Left lung (tissue), 10 donors: ENCODE data around the gene ZNF653. TPM values are rescaled to one million over a fixed set of nuclear protein-coding genes. Genes with fewer than 3 reads are reported as not detected.

Source experiments
- ATAC-seq: fragments of 200-7000 bp; cut with Tn5 transposase; one replicate; pipeline ENCODE4 v1.9.1; 2020; ENCODE audit warnings: moderate library complexity
- DNase-seq, 4 donors: peaks; one replicate each; pipeline ENCODE4 v3.0.0-alpha.2; 2013 to 2020
- H3K27ac ChIP-seq, 2 donors: fragments of 200-600 bp; sonication (generic) in 1 of 2; one replicate each; pipeline versions ENCODE4 v1.5.0 to v1.8.0; 2020 to 2021
- H3K27me3 ChIP-seq, 2 donors: fragments of 200-600 bp; sonication (generic) in 1 of 2; one replicate each; pipeline versions ENCODE4 v1.5.0 to v1.8.0; 2020 to 2021
- H3K36me3 ChIP-seq, 2 donors: fragments of 200-600 bp; sonication (generic) in 1 of 2; one replicate each; pipeline versions ENCODE4 v1.5.0 to v1.8.0; 2020 to 2021
- H3K4me1 ChIP-seq, 2 donors: fragments of 200-600 bp; one replicate each; pipeline ENCODE4 v1.8.0; 2021
- H3K4me3 ChIP-seq, 2 donors: fragments of 200-600 bp; sonication (generic) in 1 of 2; one replicate each; pipeline versions ENCODE4 v1.5.0 to v1.8.0; 2020 to 2021; ENCODE audit warnings: mild to moderate bottlenecking in 1 of 2
- H3K9me3 ChIP-seq, 2 donors: fragments of 200-600 bp; sonication (generic) in 1 of 2; one replicate each; pipeline versions ENCODE4 v1.5.0 to v1.8.0; 2020 to 2021
- CTCF ChIP-seq, 2 donors: fragments of 200-600 bp; sonication (generic) in 1 of 2; IDR thresholded peaks; one replicate each; pipeline versions ENCODE4 v1.5.0 to v1.8.0; 2021; ENCODE audit warnings: antibody characterized with exemption in 2 of 2
- intact Hi-C, 2 donors: fragments of 100-400 bp; cut with DNase I; formaldehyde crosslinking; loops; one replicate each; pipeline versions ENCODE4 v1.11.2 to v1.14.2; 2022
- polyA plus RNA-seq, 6 donors: library from polyadenylated mRNA; unstranded; fragments of 120-200 nt; gene quantifications; one replicate each; pipeline ENCODE4 v1.2.1, GENCODE V29; 2013; ENCODE audit not compliant: insufficient read length in 6 of 6
- total RNA-seq, 2 donors: library from RNA; stranded (reverse); fragmentation: NEBNext Ultra II Directional; extraction: Animal tissue kit (Norgen Biotek cat#: 25700); gene quantifications; one replicate each; pipeline ENCODE4 v1.2.1, GENCODE V29; 2021
- donor health status: DM: no; HTN: yes; CAD: no.
- donor health status: DM: no; HTN: no; CAD: no.

The ZNF653 gene
- total and polyA plus RNA-seq, 8 donors = 7.3 to 10.1 (median 8.3) TPM

- Histone ChIP-seq H3K4me1 (peaks cover 0 to 18% of the 10 kb centered on the region in 2 donors), H3K27me3 (peaks cover 8 to 18% of the 10 kb centered on the region in 2 donors), H3K36me3 (no peaks in the 10 kb centered on the region), H3K9me3 (no peaks in the 10 kb centered on the region), H3K4me3 (no peak overlapping the region), H3K27ac (peak overlapping the region in 1 of 2 donors; percentile 62)
- no peak for DNase-seq
- no peak for TF ChIP-seq CTCF (IDR thresholded peaks at IDR 0.05)
- ATAC-seq = no peak
- intact Hi-C loops = no loop called here
Observed at GRCh38 chr19:11534948-11535347, 29.3 kb upstream of the ZNF653 start.

- no peak for DNase-seq
- H3K27me3 ChIP-seq = peaks cover 4 to 14% of the 10 kb centered on the region in 2 donors
- H3K9me3 ChIP-seq = no peaks in the 10 kb centered on the region
- peaks cover 0 to 22% of the 10 kb centered on the region in 2 donors for H3K4me1 ChIP-seq
- intact Hi-C loops = no loop called here
- ATAC-seq = no peak
- no peak overlapping the region for H3K4me3 ChIP-seq
- peak overlapping the region in 1 of 2 donors; percentile 62 for H3K27ac ChIP-seq
- H3K36me3 ChIP-seq = no peaks in the 10 kb centered on the region
- TF ChIP-seq CTCF (IDR thresholded peaks at IDR 0.05) = no peak
Observed at GRCh38 chr19:11534538-11534937, 28.9 kb upstream of the ZNF653 start.

- no peaks in the 10 kb centered on the region for H3K27me3 ChIP-seq
- H3K27ac ChIP-seq = no peak overlapping the region
- H3K36me3 ChIP-seq = no peaks in the 10 kb centered on the region
- no peak for TF ChIP-seq CTCF (IDR thresholded peaks at IDR 0.05)
- ATAC-seq (peak; percentile 2), DNase-seq (peak in 3 of 4 donors; percentile 67 to 82 (median 72))
- peaks cover 8 to 35% of the 10 kb centered on the region in 2 donors for H3K4me1 ChIP-seq
- intact Hi-C loops = no loop called here
- H3K4me3 ChIP-seq = no peak overlapping the region
- no peaks in the 10 kb centered on the region for H3K9me3 ChIP-seq
Observed at GRCh38 chr19:11530432-11530831, 24.8 kb upstream of the ZNF653 start.

GRCh38 chr19:11528551-11529341 is 23.1 kb upstream of the ZNF653 start, which contains the start of gene ECSIT:
Gene ECSIT (minus strand): TSS chr19:11529134. CDS start chr19:11519170, 9,964 bp downstream.
- DNase-seq = peak; percentile 95 to 98 (median 96)
- Histone ChIP-seq H3K27me3 (no peaks in the 10 kb centered on the region), H3K9me3 (no peaks in the 10 kb centered on the region), H3K27ac (peak within 1 kb of the TSS; percentile 82 to 84), H3K4me3 (peak within 1 kb of the TSS; percentile 69 to 96), H3K36me3 (no peaks in the 10 kb centered on the region), H3K4me1 (peaks cover 8 to 32% of the 10 kb centered on the region in 2 donors)
- peak; percentile 99 for ATAC-seq
- TF ChIP-seq CTCF (IDR thresholded peaks at IDR 0.05) = no peak
- intact Hi-C loops = no loop called here

GRCh38 chr19:11519138-11519537 is 13.5 kb upstream of the ZNF653 start:
- no peak overlapping the region for H3K4me3 ChIP-seq
- intact Hi-C loops = no loop called here
- no peak for DNase-seq
- TF ChIP-seq CTCF (IDR thresholded peaks at IDR 0.05) = no peak
- no peaks in the 10 kb centered on the region for H3K9me3 ChIP-seq
- H3K27ac ChIP-seq = no peak overlapping the region
- no peak for ATAC-seq
- H3K27me3 ChIP-seq = no peaks in the 10 kb centered on the region
- H3K36me3 ChIP-seq = peaks cover 0 to 70% of the 10 kb centered on the region in 2 donors
- H3K4me1 ChIP-seq = no peaks in the 10 kb centered on the region
